HCT116 (cell line): ENCODE results near the gene POLR1B.
"Not testable (repeated sequence)": the region's sequence is repeated elsewhere in the genome, so short reads cannot be mapped to it uniquely, and the experiment has no call there.

Experiments
- CTCF ChIP-seq, 3 experiments: fragments of 200-600 bp in 1 of 3; sonication (generic) in 1 of 3; IDR thresholded peaks in 2 of 3; conservative IDR thresholded peaks in 1 of 3; 2 replicates each; pipeline ENCODE4 v1.5.1; 2012 to 2017; ENCODE audit warnings: low read depth in 2 of 3, low read length in 2 of 3, antibody characterized with exemption in 1 of 3, borderline replicate concordance in 1 of 3, control low read depth in 1 of 3, mild to moderate bottlenecking in 1 of 3, mixed read lengths in 1 of 3, mixed run types in 1 of 3, moderate library complexity in 1 of 3; ENCODE audit not compliant: insufficient read depth in 1 of 3
- ELF1 ChIP-seq: IDR thresholded peaks from 2 replicates; pipeline ENCODE4 v1.6.1; 2012; ENCODE audit warnings: low read depth, borderline replicate concordance
- EZH2 ChIP-seq: fragments of 200-600 bp; sonication (generic); IDR thresholded peaks from 2 replicates; pipeline ENCODE4 v1.6.1; 2017; ENCODE audit warnings: antibody characterized with exemption, mixed run types
- POLR2A ChIP-seq: IDR thresholded peaks from 2 replicates; pipeline ENCODE4 v1.7.0; 2011; ENCODE audit warnings: borderline replicate concordance; ENCODE audit not compliant: insufficient read depth, insufficient read length; ENCODE audit errors: extremely low read depth
- POLR2AphosphoS5 ChIP-seq: IDR thresholded peaks from 2 replicates; pipeline ENCODE4 v1.6.1; 2011; ENCODE audit warnings: mild to moderate bottlenecking, low read depth, low read length, moderate library complexity
- RAD21 ChIP-seq: IDR thresholded peaks from 2 replicates; pipeline ENCODE4 v1.6.1; 2012; ENCODE audit warnings: low read depth, mild to moderate bottlenecking
- SRF ChIP-seq: IDR thresholded peaks from 2 replicates; pipeline ENCODE4 v1.6.1; 2012; ENCODE audit warnings: low read depth
- TCF7L2 ChIP-seq: IDR thresholded peaks from 2 replicates; pipeline ENCODE4 v1.7.0; 2011; ENCODE audit warnings: borderline replicate concordance, inconsistent platforms; ENCODE audit not compliant: insufficient read depth, insufficient read length; ENCODE audit errors: extremely low read depth
- YY1 ChIP-seq: IDR thresholded peaks from 2 replicates; pipeline ENCODE4 v1.6.1; 2011; ENCODE audit warnings: low read length, low read depth, moderate library complexity, mild to moderate bottlenecking; ENCODE audit not compliant: insufficient replicate concordance; ENCODE audit errors: extremely low read depth

- not testable (repeated sequence) for TF ChIP-seq CTCF (IDR thresholded peaks at IDR 0.05 in 2 of 3, conservative IDR thresholded peaks at IDR 0.05 in 1 of 3; ENCODE audit: borderline replicate concordance in 1 of 3, insufficient read depth in 1 of 3, low read depth in 2 of 3, low read length in 2 of 3); POLR2A; TCF7L2; ELF1; POLR2AphosphoS5; RAD21; EZH2; SRF; YY1
These were observed 70.0 kb downstream of the POLR1B start for GRCh38 chr2:112612283-112612682.
